NB4 (cell line): ENCODE data around the gene ADAMTS13.
A peak's percentile ranks its signal among the peaks of the same experiment; 100 is the strongest.

Experiments used
- CTCF ChIP-seq: IDR thresholded peaks from one replicate; pipeline ENCODE4 v1.5.1; 2012; ENCODE audit warnings: low read depth, low read length
- MYC ChIP-seq: IDR thresholded peaks from 2 replicates; pipeline ENCODE4 v1.6.1; 2011; ENCODE audit warnings: low read depth, low read length
- POLR2A ChIP-seq: IDR thresholded peaks from 2 replicates; pipeline ENCODE4 v1.6.1; 2011; ENCODE audit warnings: mild to moderate bottlenecking; ENCODE audit not compliant: insufficient read length; ENCODE audit errors: extremely low read depth
- TF ChIP-seq, protein P1 (sequence below): IDR thresholded peaks from 2 replicates; pipeline ENCODE4 v1.6.1; 2011; ENCODE audit warnings: low read depth, low read length

DNA sequence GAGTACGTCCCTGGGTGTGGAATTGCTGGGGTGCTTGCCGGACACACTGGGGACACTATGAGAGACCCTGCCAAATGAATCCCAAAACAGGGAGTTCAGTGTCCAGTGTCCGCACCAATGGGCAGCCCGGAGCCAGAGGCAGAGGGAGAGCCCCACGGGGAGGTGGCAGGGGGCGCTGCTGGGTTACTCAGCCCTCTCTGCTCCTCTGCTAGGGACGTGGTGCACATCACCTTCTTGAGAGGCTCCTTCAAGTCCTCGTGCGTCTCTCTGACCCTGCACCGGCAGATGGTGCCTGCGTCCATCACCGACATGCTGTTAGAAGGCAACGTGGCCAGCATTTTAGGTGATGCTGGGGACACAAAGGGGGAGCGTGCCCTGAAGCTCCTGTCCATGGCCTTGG lies 25.2 kb upstream of the ADAMTS13 start:
- TF ChIP-seq CTCF (peak; percentile 50), POLR2A (no peak), MYC (no peak)
- TF ChIP-seq, protein P1, sequence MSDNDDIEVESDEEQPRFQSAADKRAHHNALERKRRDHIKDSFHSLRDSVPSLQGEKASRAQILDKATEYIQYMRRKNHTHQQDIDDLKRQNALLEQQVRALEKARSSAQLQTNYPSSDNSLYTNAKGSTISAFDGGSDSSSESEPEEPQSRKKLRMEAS: no peak
